NCI-H1105 treated with DMSO at 0.1 percent for 48 hours (cell line): ENCODE data around the gene AHDC1.
"Not testable (repeated sequence)": the region's sequence is repeated elsewhere in the genome, so short reads cannot be mapped to it uniquely, and the experiment has no call there.

Experiments
- DNase-seq: peaks from one replicate; lab custom pipeline; 2025; lab: John Stamatoyannopoulos, UW

The AHDC1 gene

GRCh38 chr1:27517301-27517700 is 86.6 kb downstream of the AHDC1 start:
- no peak for DNase-seq

DNA sequence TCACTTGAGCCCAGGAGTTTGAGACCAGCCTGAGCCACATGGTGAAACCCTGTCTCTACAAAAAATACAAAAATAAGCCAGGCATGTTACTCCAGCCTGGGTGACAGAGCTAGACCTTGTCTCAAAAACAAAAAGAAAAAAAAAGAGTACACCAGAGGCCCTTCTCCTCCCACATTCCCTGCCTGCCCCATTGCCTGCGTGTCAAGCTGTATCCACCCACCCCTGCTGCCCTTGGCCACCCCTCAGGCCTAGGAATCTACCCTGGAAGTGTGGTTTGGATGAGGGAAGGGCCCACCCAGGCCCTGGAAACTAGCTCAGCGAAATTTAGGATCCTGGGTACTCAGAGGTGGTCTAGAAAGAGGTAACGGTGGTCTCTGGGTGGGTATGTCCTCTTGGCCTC is 88.3 kb downstream of the AHDC1 start:
- no peak for DNase-seq

GRCh38 chr1:27513958-27514357 is 90.0 kb downstream of the AHDC1 start:
- no peak for DNase-seq

DNA sequence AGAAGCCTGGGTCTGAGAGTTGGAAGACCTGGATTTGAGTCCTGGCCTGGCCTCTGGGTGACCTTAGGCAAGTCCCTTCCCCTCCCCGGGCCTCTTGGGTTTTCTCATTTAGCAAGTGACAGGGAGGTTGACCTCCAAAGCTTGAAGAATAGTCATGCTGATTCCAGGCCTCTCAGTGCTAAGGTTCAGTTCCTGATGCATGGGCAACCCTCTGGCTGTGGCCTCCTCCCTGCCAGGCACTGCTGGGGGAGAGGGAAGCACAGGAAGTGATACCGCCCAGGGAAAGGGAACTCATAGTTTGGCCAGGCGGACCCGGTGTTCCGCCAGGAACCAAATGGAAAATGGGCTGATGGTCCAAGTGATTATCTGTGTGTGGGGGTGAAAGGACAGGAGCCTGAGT is 90.4 kb downstream of the AHDC1 start:
- DNase-seq, result no peak

- no peak for DNase-seq
Observed at GRCh38 chr1:27509127-27510080, 94.5 kb downstream of the AHDC1 start.

GRCh38 chr1:27507960-27508665 is 95.8 kb downstream of the AHDC1 start:
- DNase-seq, result no peak

DNA sequence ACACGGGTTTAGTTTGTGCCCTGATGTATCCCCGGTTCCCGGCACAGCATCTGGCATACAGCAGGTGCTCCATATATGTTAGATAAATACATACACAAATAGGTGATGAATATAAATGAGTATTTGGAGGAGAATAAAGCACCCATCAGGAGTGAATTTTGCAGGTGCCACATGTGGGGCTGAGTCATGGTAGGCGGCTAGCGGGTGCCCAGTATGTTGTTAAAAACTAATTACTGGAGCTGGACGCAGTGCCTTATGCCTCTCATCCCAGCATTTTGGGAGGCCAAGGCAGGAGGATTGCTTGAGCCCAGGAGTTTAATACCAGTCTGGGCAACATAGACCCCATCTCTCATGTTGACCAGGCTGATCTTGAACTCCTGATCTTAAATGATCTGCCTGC is 97.2 kb downstream of the AHDC1 start:
- no peak for DNase-seq

DNA sequence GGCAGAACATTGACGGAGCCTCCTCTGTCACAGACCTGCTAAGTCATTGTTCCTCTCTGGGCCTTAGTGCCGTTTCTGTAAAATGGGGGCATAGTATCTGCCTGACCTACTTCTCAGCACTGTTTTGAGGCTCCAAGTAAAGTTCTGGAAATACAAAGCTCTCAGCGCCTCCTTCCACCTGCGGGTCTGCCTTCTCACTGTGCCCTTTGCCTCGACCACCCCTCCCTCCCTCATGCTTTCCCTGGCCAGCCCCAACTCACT is 98.6 kb downstream of the AHDC1 start:
- DNase-seq, result no peak

GRCh38 chr1:27504588-27505419 is 99.1 kb downstream of the AHDC1 start:
- DNase-seq, result no peak

- no peak for DNase-seq
Observed at GRCh38 chr1:27503844-27504587, 99.9 kb downstream of the AHDC1 start.

- no peak for DNase-seq
Observed at GRCh38 chr1:27503033-27503432, 100.9 kb downstream of the AHDC1 start.

DNA sequence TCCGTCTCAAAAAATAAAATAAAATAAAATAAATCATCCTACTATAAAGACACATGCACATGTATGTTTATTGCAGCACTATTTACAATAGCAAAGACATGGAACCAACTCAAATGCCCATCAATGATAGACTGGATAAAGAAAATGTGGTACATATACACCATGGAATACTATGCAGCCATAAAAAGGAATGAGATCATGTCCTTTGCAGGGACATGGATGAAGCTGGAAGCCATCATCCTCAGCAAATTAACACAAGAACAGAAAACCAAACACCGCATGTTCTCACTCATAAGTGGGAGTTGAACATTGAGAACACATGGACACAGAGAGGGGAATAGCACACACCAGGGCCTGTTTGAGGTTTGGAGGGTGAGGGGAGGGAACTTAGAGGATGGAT is 102.8 kb downstream of the AHDC1 start:
- not testable (repeated sequence) for DNase-seq

GRCh38 chr1:27499142-27499541 is 104.8 kb downstream of the AHDC1 start:
- DNase-seq, result no peak

- DNase-seq, result peak; percentile 17
Observed at GRCh38 chr1:27496604-27497155, 107.3 kb downstream of the AHDC1 start.

- no peak for DNase-seq
Observed at GRCh38 chr1:27492796-27493195, 111.1 kb downstream of the AHDC1 start.

DNA sequence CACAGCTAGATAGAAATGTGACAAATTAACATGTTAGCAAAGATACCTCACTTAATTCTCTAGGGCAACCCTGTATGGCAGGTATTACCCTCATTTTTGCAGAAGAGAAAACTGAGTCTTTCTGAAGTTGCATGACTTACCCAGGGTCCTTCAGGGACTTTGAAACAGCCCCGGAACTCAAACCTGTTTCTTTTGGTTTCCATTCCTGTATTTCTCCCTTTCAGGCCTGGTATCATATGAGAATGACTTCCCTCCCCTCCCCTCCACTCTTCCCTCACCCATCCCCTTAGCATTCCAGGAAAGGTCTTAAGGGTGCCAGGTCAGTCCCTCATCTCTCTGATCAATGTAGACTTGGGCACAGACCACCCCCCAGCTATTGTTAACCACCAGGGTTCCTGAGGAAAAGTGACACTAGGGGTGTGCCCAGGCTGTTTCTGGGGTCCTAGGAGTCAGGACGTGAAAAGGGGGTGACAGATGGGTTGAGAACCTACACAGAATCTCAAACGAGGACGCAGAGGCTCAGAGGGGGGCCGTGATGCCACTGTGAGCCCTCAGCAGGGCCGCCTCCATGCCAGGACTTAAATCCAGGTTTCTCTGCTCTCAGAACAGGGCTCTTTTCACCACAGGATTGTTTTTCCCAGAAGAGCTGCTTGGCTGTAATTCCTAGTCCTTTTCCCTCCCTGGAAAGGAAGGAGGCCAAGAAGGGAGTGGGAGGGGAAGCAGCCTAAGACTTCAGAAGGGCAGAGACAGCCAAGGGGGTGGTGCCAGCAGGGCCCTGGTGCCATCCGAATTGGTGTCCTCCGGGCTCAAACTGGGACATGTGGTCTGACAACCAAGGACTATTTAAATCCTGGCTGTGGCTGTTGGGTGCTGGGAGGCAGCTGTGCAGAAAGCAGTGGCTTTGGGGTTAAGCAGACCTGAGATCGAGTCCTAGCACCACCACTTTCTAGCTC is 111.9 kb downstream of the AHDC1 start:
- no peak for DNase-seq

- DNase-seq, result peak; percentile 97
Observed at GRCh38 chr1:27489973-27490741, 113.8 kb downstream of the AHDC1 start, which contains the start of gene WASF2. WASF2 (minus strand) TSS chr1:27490167; CDS start chr1:27428890, 61,277 bp downstream.

GRCh38 chr1:27489501-27489972 is 114.4 kb downstream of the AHDC1 start:
- peak; percentile 31 for DNase-seq
